Large intestine (tissue), 12 donors: ENCODE measurements around the gene CYP4A22. TPM values are rescaled to one million over a fixed set of nuclear protein-coding genes. Genes with fewer than 3 reads are reported as not detected.
"Not testable (repeated sequence)": the region's sequence is repeated elsewhere in the genome, so short reads cannot be mapped to it uniquely, and the experiment has no call there.

Experiments used
- DNase-seq, 2 donors: peaks; one replicate each; pipeline versions ENCODE4 v3.0.0 to v3.0.0-alpha.2; 2013
- H3K27ac ChIP-seq: one replicate; pipeline ENCODE4 v1.5.1; 2013; ENCODE audit warnings: low read length
- H3K27me3 ChIP-seq: 2 replicates; pipeline ENCODE4 v1.6.1; 2013; ENCODE audit warnings: low read length; ENCODE audit not compliant: control insufficient read depth, insufficient read depth
- H3K36me3 ChIP-seq: 2 replicates; pipeline ENCODE4 v1.6.1; 2013; ENCODE audit warnings: low read length; ENCODE audit not compliant: control insufficient read depth, insufficient read depth
- H3K4me1 ChIP-seq: one replicate; pipeline ENCODE4 v1.6.1; 2013; ENCODE audit warnings: low read length; ENCODE audit not compliant: control insufficient read depth, insufficient read depth
- H3K4me3 ChIP-seq: one replicate; pipeline ENCODE4 v1.5.1; 2013; ENCODE audit warnings: low read length
- H3K9me3 ChIP-seq: one replicate; pipeline ENCODE4 v1.6.1; 2013; ENCODE audit warnings: mild to moderate bottlenecking, low read depth, low read length, moderate library complexity; ENCODE audit not compliant: control insufficient read depth
- WGBS: methylation state at CpG from one replicate; pipeline ENCODE4 v1.1.5; 2013; ENCODE audit warnings: low lambda C conversion rate; ENCODE audit not compliant: insufficient coverage; 5-methylcytosine and 5-hydroxymethylcytosine counted together
- long read RNA-seq, 11 donors: transcript quantifications; one replicate each; lab custom pipeline, GENCODE V29; 2026
- polyA plus RNA-seq: library from polyadenylated mRNA; unstranded; fragments of 120-200 nt; gene quantifications from one replicate; pipeline ENCODE4 v1.2.1, GENCODE V29; 2013

Gene CYP4A22, protein sequence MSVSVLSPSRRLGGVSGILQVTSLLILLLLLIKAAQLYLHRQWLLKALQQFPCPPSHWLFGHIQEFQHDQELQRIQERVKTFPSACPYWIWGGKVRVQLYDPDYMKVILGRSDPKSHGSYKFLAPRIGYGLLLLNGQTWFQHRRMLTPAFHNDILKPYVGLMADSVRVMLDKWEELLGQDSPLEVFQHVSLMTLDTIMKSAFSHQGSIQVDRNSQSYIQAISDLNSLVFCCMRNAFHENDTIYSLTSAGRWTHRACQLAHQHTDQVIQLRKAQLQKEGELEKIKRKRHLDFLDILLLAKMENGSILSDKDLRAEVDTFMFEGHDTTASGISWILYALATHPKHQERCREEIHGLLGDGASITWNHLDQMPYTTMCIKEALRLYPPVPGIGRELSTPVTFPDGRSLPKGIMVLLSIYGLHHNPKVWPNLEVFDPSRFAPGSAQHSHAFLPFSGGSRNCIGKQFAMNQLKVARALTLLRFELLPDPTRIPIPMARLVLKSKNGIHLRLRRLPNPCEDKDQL
- 0.03 TPM for polyA plus RNA-seq
- long read RNA-seq, donor 1, result 0 reads
- long read RNA-seq, donor 2, result 0 reads
- long read RNA-seq, donor 3, result 0 reads
- long read RNA-seq, donor 4, result 0 reads
- long read RNA-seq, donor 5, result 0 reads
- long read RNA-seq, donor 6, result 0 reads
- long read RNA-seq, donor 7, result 0 reads
- long read RNA-seq, donor 8, result 0 reads
- long read RNA-seq, donor 9, result 0 reads
- long read RNA-seq, donor 10, result 0 reads
- long read RNA-seq, donor 11, result 0 reads

DNA sequence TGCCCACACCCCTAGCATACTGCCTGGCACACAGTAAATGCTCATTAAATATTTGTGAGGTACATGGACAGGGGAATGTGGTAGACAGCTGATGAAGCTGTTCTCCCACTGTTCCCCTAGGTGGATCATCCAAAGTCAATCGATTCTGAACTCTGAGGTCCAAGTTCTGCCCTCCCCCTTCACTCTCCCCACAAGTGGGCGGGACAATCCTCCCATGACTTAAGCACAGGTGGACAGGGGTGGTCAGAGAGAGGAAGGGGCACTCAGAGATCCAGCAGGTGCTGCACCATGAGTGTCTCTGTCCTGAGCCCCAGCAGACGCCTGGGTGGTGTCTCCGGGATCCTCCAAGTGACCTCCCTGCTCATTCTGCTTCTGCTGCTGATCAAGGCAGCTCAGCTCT lies at the start of gene CYP4A22:
Gene CYP4A22 (plus strand): TSS at position 244 of the 400 bp plus-strand sequence. CDS start 45 bp downstream, at position 289.
- Histone ChIP-seq H3K27me3 (no peaks in the 10 kb centered on the region), H3K27ac (no peak within 1 kb of the TSS), H3K4me3 (no peak within 1 kb of the TSS), H3K9me3 (no peaks in the 10 kb centered on the region), H3K36me3 (no peaks in the 10 kb centered on the region), H3K4me1 (no peaks in the 10 kb centered on the region)
- DNase-seq, result no peak
- WGBS, result no CpG with 5 or more reads among the region's 4 CpGs

DNA sequence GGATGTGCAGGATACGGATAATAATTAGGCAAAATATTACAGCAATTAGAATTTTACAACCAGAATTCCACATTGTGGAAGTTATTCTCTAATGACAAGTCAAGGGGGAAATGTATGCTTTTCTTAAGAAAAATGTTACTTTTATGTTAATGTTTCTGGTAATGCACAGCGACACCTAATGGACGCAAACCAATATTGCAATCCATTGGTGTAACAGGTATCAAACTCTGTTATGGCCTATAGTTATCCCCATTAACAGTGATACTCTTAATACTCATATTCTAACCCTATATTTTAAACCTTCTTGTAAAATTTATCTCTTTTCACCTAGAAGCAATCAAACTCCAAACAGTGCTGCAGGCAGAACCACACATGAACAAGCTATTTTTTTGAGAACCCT lies 47.9 kb upstream of the CYP4A22 start:
- not testable (repeated sequence) for H3K27ac ChIP-seq, DNase-seq, H3K9me3 ChIP-seq, H3K4me1 ChIP-seq, H3K27me3 ChIP-seq, H3K4me3 ChIP-seq, H3K36me3 ChIP-seq
- WGBS, result 0% methylated on average over 2 of the region's 3 CpGs

DNA sequence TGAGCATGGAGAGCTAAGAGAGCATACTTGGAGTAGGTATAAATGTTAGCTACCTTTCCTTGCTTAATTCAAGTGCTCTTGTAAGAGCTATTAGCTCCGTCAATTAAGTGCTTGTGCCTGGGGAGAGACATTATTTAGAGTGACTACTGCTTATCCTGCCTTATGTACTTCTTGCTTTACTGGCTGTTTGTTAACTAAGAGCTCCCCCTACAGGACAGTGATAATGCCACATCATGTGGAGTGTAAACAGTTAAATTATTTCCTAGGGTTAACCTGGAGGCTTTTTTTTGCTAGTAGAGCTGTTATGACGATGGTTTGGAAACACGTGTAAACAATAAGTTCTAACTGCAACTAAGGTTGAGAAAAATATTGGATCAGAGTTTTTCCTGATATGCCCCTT lies 45.8 kb upstream of the CYP4A22 start:
- H3K4me3 ChIP-seq, DNase-seq, H3K27me3 ChIP-seq, H3K36me3 ChIP-seq, H3K4me1 ChIP-seq, H3K27ac ChIP-seq, H3K9me3 ChIP-seq: not testable (repeated sequence)
- no CpG with 5 or more reads among the region's 3 CpGs for WGBS

DNA sequence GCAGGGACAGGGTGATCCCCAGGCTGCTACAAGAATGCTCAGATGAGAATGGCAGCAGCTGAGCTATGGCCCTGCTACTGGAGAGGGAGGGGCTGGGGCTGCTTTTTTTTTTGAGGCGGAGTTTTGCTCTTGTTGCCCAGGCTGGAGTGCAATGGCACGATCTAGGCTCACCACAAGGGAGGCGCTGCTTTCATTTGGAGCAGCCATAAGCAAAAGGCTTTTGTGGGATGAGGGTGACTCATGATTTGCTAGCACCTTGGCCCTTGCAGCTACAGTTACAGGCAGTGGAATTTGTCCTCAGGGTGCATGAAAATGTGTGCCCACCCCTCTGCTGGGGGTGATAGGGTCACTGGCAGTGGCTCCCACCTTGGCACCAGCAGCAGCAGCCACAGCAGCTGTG lies 32.4 kb upstream of the CYP4A22 start:
- no CpG with 5 or more reads among the region's 3 CpGs for WGBS
- no peaks in the 10 kb centered on the region for H3K4me1 ChIP-seq
- no peaks in the 10 kb centered on the region for H3K27me3 ChIP-seq
- H3K4me3 ChIP-seq, result no peak overlapping the region
- DNase-seq, result no peak
- H3K36me3 ChIP-seq, result no peaks in the 10 kb centered on the region
- peaks cover 10% of the 10 kb centered on the region for H3K9me3 ChIP-seq
- no peak overlapping the region for H3K27ac ChIP-seq

DNA sequence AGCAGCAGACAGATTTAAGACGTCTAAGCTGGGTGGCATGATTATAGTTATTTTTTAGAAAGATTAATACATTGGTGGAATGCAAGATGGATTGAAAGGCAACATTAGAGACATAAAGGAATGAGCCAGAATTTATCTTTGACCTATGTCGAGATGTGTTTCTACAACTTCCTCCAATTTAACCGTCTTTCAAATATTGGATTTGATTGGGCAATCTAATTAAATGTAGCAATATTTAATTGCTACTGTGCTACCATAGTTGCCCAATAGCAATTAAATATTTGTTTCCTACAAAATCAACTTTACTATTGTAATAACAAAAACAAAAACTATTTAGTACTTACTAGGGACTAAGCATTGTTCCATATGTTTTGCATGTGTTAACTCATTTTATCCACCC lies 30.4 kb upstream of the CYP4A22 start:
- no peak overlapping the region for H3K27ac ChIP-seq
- H3K36me3 ChIP-seq, result no peaks in the 10 kb centered on the region
- DNase-seq, result no peak
- no CpG with 5 or more reads among the region's 3 CpGs for WGBS
- no peak overlapping the region for H3K4me3 ChIP-seq
- H3K4me1 ChIP-seq, result no peaks in the 10 kb centered on the region
- no peaks in the 10 kb centered on the region for H3K27me3 ChIP-seq
- peaks cover 10% of the 10 kb centered on the region for H3K9me3 ChIP-seq

DNA sequence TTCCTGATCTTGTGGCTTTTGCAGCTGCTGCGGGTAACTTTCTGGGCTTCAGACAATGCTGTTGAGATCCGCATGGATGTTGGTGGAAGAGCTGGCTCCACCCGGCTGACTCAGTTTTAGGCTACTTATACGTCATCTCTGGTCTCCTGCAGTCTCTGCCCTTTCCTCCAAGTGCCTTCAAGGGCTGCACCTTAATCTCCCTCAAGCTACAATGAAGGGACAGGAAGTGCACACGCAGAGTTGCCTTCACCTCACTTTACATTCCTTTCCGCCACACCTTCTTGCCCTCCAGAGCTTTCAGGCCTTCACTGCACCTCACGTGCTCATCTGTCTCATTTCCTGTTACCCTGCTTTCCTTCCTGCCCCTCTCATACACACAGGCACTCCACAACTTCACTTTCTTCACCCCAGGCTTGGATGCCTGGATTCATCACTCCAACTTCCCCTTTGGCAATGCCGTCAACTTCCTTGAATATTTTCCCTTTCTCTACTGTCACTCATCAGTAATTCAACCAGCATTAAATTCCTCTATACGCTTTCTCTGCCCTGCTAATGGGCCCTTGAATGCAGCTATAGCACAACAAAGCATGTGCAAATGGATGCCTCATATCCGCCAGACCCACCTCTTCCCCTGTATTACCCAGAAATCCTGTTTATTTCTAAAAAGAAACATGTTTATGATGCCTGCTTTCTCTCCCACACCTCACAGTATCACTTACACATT lies 29.2 kb upstream of the CYP4A22 start:
- H3K27ac ChIP-seq, result not testable (repeated sequence)

DNA sequence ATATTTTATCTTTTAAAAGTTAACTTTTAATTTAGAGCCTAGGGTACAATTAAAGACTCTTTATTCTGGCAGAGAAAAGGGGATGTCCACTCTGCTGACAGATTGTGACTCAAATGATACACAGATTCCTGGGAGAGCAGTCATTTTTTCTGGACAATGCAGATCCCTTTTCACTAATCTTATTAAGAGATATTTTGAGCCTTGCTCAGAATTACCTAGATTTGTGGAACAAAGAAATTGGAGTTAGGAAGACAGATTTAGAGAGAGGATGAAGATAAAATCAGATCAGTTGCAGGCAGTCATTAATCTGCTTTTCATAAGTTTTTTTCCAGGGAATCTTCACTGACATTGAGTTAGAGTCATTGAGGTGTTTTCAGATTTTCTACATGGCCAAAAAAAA lies 27.8 kb upstream of the CYP4A22 start:
- H3K4me3 ChIP-seq, H3K9me3 ChIP-seq, DNase-seq, H3K4me1 ChIP-seq, H3K27ac ChIP-seq, H3K27me3 ChIP-seq, H3K36me3 ChIP-seq: not testable (repeated sequence)

More for the DNA sequence above, 29.2 kb upstream of the CYP4A22 start:
- H3K27me3 ChIP-seq, H3K36me3 ChIP-seq, H3K4me1 ChIP-seq, H3K9me3 ChIP-seq, H3K4me3 ChIP-seq: not testable (repeated sequence)
- DNase-seq, result peak; percentile 3 to 30
- WGBS, result 80% methylated on average over 3 of the region's 10 CpGs

DNA sequence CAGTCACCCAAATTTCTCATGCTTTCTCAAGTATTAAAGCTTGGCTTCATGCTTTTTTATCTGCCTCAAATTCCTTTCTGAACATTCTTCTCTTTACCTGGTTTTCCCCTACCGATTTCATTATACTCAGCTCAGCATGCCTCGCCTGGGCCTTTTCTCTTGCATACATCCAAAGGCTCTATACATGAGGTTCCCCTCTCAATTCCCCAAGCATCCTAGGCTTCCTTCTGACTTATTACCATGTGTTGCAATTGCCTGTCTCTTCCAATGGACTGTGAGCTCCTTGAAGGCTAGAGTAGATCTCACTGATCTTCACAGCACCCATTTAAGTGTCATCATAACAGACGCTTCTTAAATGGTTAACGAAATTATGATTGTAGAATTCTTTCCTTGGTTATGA lies 24.1 kb upstream of the CYP4A22 start:
- H3K9me3 ChIP-seq, result no peaks in the 10 kb centered on the region
- no peak overlapping the region for H3K27ac ChIP-seq
- WGBS, result 90% methylated on average over 2 of the region's 4 CpGs
- no peak overlapping the region for H3K4me3 ChIP-seq
- H3K36me3 ChIP-seq, result no peaks in the 10 kb centered on the region
- H3K4me1 ChIP-seq, result no peaks in the 10 kb centered on the region
- no peak for DNase-seq
- H3K27me3 ChIP-seq, result no peaks in the 10 kb centered on the region

DNA sequence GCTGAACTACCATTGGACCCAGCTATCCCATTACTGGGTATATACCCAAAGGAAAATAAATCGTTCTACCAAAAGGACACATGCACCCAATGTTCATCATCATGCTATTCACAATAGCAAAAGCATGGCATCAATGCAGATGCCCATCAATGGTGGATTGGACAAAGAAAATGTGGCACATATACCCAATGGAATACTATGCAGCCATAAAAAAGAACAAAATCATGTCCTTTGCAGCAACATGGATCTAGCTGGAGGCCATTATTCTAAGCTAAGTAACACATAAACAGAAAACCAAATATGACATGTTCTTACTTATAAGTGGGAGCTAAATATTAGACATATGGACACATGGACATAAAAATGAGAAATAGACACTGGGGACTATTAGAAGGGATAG lies 16.2 kb upstream of the CYP4A22 start:
- WGBS, result no CpG with 5 or more reads among the region's 1 CpG
- not testable (repeated sequence) for H3K9me3 ChIP-seq, H3K4me3 ChIP-seq, H3K4me1 ChIP-seq, H3K27ac ChIP-seq, H3K36me3 ChIP-seq, H3K27me3 ChIP-seq, DNase-seq

DNA sequence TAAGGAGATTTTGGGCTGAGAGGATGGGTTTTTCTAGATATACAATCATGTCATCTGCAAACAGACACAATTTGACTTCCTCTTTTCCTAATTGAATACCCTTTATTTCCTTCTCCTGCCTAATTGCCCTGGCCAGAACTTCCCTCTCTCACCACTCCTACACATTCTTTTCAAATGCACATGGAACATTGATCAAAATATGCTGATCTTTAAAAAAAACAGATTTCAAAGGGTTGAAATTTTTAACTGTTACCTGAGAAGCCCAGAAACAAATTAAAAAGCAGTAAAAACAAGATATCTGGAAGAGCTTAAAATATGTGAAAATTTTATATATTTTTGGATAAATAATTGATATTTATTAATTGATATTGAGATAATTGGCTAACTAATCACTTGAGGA lies 12.4 kb upstream of the CYP4A22 start:
- H3K27me3 ChIP-seq, H3K4me1 ChIP-seq, H3K9me3 ChIP-seq, DNase-seq, H3K36me3 ChIP-seq, H3K4me3 ChIP-seq, H3K27ac ChIP-seq: not testable (repeated sequence)
